Activated T-cell treated with anti-CD3 and anti-CD28 coated beads, Interleukin-2, amount 50 U/mL, for 1 hour (primary cell): ENCODE results near the gene PRR20G.
"Not testable (repeated sequence)": the region's sequence is repeated elsewhere in the genome, so short reads cannot be mapped to it uniquely, and the experiment has no call there.

Source experiments
- DNase-seq: peaks from one replicate; pipeline ENCODE4 v3.0.0-alpha.2; 2020

Gene PRR20G

GRCh38 chr3:127287840-127288239 is at the start of gene PRR20G:
Gene PRR20G (minus strand): TSS chr3:127288046. CDS start chr3:127287365, 681 bp downstream.
- DNase-seq = no peak

- DNase-seq = no peak
Observed at GRCh38 chr3:127337001-127337400, 49.2 kb upstream of the PRR20G start.

- DNase-seq = no peak
Observed at GRCh38 chr3:127336101-127336500, 48.3 kb upstream of the PRR20G start.

- DNase-seq = no peak
Observed at GRCh38 chr3:127330385-127330784, 42.5 kb upstream of the PRR20G start.

DNA sequence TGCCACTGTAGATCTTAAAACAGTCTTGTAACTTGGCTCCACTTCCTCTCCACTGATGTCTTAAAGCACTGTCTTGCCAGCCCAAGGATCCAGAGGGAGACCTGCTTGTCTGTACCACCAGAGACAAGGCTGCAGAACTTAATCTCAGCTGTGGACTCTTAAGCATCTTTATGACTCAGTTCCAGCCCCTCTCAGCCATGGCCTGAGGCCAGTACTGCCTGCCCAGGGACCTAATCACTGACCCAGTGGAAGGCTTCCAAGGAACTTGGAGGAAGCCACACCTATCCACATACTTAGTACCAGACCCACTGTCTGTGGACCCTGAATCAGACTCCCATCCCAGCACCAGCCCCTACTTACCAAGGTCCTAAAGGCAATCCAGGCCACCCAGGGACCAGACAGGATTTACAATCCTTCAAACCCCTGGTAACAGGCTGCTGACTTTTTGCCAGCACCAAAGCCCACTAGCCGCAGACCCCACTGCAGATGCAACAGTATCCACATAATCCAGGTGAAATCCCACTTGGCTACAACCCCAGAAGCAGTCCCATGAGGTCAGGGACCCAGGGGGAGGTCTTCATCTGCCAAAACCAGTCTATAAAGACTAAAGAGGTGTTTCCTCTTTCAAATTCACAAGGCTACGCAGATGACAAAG is 41.9 kb upstream of the PRR20G start:
- DNase-seq = no peak

DNA sequence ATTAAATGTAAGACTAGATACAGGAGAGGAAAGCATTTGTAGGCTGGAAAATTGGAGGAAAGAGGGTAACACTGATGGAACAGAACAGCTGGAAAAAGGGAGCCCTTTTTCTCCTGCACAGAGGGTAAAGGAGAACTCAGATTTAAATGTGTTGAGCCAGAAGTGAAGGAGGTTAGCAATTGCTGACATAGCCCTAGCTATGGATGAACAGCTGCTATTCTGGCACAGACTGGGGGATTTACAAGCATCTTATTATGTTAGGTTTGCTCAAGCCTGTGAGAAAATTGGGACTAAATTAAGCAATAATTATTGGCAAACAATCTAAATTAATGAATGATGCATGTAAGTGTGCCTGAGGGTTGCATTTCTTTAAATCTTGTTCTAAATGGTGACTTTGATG is 40.6 kb upstream of the PRR20G start:
- DNase-seq = no peak

- DNase-seq = no peak
Observed at GRCh38 chr3:127326341-127326740, 38.5 kb upstream of the PRR20G start.

GRCh38 chr3:127325629-127325961 is 37.7 kb upstream of the PRR20G start:
- no peak for DNase-seq

- DNase-seq = no peak
Observed at GRCh38 chr3:127324913-127325628, 37.2 kb upstream of the PRR20G start.

- no peak for DNase-seq
Observed at GRCh38 chr3:127324076-127324475, 36.2 kb upstream of the PRR20G start.

DNA sequence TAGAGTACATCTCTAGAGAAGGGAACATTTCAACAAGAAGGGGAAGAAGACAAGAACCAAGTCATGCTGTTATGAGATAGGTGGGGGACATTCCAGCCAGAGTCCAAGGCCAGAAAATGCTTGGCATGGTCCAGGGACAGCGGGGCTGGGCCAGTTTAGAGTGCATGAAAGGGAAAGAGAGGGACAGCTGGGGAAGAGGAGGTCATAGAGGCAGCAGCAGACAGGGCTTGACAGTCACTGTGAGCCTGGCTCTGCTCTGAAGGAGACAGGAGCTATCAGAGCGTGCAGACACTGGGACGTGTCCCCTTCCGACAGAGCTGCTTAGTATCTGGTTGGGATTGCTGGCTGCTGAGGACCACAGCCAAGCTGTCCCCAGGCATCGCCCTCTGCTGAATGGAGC is 35.7 kb upstream of the PRR20G start:
- DNase-seq = no peak

- DNase-seq = no peak
Observed at GRCh38 chr3:127321371-127321770, 33.5 kb upstream of the PRR20G start.

- no peak for DNase-seq
Observed at GRCh38 chr3:127320529-127321121, 32.8 kb upstream of the PRR20G start.

DNA sequence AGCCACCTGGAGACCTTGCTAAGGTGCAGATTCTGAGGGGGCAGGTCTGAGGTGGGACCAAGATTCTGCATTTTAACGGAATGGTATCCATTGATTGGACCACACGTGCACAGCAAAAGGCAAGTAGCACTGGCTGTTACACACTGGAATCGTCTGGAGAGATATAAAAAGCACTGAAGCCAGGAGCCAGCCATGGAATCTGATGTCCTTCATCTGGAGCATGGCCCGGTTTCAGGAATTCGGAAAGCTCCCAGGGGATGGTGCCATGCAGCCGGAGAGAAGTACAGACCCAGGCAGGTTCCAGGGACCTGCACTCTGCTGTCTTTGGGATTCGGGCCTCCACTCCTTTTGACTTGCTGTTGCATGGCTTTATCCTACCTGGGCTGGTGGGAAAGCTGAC is 28.8 kb upstream of the PRR20G start:
- no peak for DNase-seq

GRCh38 chr3:127312818-127313217 is 25.0 kb upstream of the PRR20G start:
- no peak for DNase-seq

DNA sequence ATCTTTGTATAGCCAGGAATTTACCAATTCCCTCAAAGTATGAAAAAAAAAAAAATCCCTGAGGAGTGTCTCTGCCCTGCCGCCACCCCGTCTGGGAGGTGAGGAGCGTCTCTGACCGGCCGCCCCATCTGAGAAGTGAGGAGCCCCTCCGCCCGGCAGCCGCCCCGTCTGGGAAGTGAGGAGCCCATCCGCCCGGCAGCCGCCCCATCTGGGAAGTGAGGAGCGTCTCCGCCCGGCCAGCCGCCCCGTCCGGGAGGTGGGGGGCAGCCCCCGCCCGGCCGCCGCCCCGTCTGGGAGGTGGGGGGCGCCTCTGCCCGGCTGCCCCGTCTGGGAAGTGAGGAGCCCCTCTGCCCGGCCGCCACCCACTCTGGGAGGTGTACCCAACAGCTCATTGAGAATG is 21.0 kb upstream of the PRR20G start:
- not testable (repeated sequence) for DNase-seq

- no peak for DNase-seq
Observed at GRCh38 chr3:127307916-127308315, 20.1 kb upstream of the PRR20G start.

- DNase-seq = no peak
Observed at GRCh38 chr3:127307112-127307835, 19.4 kb upstream of the PRR20G start.

DNA sequence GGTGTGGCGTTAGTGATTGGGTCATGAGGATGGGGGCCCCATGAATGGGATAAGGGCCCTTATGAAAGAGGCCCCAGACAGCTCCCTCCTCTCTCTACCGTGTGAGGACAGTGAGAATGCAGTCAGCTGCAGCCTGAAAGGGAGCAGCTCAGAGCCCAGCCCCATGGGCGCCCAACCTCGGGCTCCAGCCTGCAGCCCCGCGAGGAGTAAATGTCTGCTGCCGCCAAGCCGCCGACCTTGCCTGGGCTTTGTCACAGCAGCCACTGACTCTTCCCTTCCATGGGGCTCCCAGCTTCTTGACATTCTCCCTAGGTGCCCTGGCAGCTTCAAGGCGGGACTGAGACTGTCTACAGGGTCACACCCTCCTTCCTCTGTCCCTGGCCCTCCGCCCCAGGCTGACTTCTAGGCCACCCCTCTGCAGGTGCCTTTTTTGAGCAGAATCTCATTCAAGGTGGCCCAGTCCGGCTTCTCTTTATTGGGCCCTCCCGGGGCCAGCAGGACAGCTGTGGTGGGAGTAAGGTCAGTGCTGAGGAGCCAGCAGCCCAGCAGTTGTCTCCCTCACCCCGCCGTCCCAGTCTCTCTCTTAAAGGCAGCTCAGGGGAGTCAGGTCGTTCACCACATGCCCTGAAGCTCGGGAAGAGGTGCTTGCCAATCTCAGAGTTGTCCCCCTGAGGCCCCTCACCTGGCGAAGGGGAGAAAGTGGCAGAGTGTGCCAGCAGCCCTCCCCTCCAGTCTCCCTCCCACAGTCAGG is 18.7 kb upstream of the PRR20G start:
- DNase-seq = no peak

DNA sequence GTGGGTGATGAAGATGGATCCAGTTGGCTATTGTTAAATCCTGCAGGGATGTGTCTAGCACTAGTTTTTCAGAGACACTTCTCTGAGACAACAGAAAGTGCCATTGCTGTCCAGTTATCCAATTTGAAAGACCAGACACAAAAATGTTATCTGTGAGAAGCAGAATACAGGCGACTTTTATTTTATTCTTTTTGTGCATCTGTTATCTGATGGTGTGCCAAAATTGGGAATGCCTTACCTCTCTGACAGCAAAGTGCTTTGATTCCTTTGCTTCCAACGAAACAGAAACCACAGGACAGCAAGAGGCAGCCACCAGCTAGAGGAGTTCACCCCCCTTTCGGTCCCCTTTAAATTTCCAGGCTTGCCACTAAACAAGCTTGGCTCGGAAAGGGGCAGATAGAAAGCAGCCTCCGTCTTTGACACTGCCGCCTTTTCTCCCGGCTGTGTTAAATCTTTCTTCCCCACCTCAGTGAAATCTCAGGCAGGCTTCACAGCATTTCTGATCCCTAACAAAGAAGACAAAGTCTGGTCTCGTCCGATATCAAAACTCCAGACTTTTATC is 17.7 kb upstream of the PRR20G start:
- DNase-seq = no peak

DNA sequence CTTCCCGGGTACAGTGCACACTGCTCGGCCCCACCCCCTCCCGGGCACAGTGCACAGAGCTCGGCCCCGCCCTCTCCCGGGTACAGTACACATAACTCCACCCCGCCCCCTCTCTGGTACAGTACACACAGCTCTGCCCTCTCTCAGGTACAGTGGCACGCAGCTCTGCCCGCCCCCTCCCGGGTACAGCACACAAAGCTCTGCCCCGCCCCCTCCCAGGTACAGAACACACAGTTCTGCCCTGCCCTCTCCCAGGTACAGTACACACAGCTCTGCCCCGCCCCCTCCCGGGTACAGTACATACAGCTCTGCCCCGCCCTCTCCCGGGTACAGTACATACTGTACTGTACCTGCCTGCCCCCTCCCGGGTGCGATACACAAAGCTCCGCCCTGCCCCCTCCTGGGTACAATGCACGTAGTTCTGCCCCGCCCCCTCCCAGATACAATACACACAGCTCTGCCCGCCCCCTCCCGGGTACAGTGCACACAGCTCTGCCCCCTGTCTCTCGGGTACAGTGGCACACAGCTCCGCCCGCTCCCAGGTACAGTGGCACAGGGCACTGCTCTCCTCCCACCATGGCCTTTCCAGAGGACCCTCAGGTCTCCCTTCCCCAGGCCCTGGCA is 16.4 kb upstream of the PRR20G start:
- no peak for DNase-seq

DNA sequence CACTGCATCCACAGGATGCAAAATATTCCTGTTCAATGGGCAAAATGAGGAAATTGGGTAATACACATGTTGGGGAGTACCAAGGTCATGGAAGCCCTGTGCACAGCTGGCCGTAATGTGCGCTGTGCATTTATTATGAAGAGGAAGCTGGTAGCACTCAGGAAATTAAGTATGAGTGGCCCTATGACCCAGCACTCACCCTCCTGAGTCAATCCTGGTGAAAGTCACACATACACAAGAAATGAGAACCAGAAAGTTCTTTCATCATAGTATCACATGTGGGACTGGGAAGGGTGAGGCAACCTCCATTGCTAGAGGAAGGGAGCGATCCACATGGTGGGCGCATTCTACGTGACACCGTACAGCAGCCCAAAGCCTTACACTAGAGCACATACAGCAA is 11.4 kb upstream of the PRR20G start:
- no peak for DNase-seq
